T-helper 2 cell treated with Interferon-gamma antibody and Interleukin-4, amounts not matched to agents 5 μg/mL and 100 μg/mL, for 36 hours (primary cell): ENCODE measurements around the gene PTAR1.

Experiments
- DNase-seq: peaks from one replicate; pipeline ENCODE4 v3.0.0; 2021; ENCODE audit warnings: low spot score
- H3K27ac Mint-ChIP-seq: one replicate; pipeline ENCODE4 v1.8.0; 2021; ENCODE audit warnings: mild to moderate bottlenecking, mixed read lengths
- H3K27me3 Mint-ChIP-seq: one replicate; pipeline ENCODE4 v1.8.0; 2021; ENCODE audit warnings: low read depth, mixed read lengths
- H3K36me3 Mint-ChIP-seq: one replicate; pipeline ENCODE4 v1.8.0; 2021; ENCODE audit warnings: low read depth, mixed read lengths
- H3K4me1 Mint-ChIP-seq: one replicate; pipeline ENCODE4 v1.8.0; 2021; ENCODE audit warnings: low read depth, mixed read lengths
- H3K4me3 Mint-ChIP-seq: one replicate; pipeline ENCODE4 v1.8.0; 2022; ENCODE audit warnings: mild to moderate bottlenecking, moderate library complexity, mixed read lengths
- H3K9me3 Mint-ChIP-seq: one replicate; pipeline ENCODE4 v1.8.0; 2021; ENCODE audit warnings: mixed read lengths

PTAR1 gene

DNA sequence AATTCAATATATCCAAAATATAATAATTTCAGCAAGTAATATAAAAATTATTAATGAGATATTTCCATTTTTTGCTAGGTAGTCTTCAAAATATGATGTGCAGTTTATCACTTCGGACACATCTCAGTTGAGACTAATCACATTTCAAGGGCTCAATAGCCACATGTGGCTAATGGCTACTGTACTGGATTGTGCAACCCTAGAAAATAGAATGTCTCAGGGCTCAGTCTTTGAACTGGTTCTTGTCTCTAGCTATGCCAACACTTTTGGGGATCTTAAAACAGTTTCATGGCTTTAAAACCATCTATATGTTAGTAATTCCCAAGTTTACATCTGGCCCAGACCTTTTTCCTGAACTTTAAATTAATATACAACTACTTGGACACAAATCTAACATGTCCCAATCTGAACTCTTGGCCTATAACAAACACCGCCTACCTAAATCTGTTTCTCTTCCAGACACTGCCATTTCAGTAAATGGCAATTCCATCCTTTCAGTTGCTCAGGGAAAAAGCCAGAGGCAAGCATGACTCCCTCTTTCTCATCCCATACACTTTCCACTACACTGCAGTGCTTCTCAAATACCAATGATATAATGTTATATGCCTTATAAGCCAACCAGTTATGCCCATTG, 18.8 kb downstream of the PTAR1 start:
- Mint-ChIP-seq H3K27ac (no peak overlapping the region), H3K36me3 (peaks cover 49% of the 10 kb centered on the region), H3K4me1 (peaks cover 16% of the 10 kb centered on the region), H3K27me3 (no peaks in the 10 kb centered on the region), H3K4me3 (no peak overlapping the region), H3K9me3 (no peaks in the 10 kb centered on the region)
- DNase-seq, result no peak

DNA sequence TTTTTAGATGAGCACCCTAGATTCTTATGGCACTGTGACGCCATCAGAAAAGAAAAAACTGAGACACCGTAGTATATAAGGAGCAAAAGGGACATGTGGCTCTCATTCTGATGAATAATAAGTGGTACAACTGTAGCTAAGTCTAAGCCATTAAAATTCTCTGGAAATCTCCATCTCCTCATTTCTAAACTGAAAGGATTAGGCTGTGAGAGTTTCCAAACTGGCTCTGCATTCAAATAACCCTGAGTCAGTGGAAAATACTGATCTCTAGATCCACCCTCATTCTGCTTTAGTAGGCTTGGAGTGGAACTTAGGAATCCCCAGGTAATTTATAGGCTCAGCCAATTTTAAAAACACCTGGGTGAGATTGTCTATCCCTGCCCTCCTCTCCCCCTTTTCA, 28.5 kb downstream of the PTAR1 start:
- Mint-ChIP-seq H3K27ac (no peak overlapping the region), H3K27me3 (no peaks in the 10 kb centered on the region), H3K4me1 (peaks cover 15% of the 10 kb centered on the region), H3K9me3 (no peaks in the 10 kb centered on the region), H3K36me3 (peaks cover 57% of the 10 kb centered on the region), H3K4me3 (no peak overlapping the region)
- DNase-seq, result no peak

DNA sequence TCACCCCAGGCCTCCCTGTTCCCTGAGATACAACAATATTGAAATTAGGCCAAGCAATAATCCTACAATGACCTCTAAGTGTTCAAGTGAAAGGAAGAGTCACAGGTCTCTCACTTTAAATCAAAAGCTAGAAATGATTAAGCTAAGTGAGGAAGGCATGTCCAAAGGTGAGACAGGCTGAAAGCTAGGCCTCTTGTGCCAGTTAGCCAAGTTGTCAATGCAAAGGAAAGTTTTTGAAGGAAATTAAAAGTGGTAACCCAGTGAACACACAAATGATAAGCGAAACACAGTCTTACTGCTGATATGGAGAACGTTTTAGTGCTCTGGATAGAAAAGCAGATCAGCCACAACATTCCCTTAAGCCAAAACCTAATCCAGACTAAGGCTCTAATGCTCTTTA, 39.8 kb downstream of the PTAR1 start:
- peaks cover 71% of the 10 kb centered on the region for H3K36me3 Mint-ChIP-seq
- no peak overlapping the region for H3K27ac Mint-ChIP-seq
- peaks cover 4% of the 10 kb centered on the region for H3K4me1 Mint-ChIP-seq
- H3K9me3 Mint-ChIP-seq, result no peaks in the 10 kb centered on the region
- H3K4me3 Mint-ChIP-seq, result no peak overlapping the region
- DNase-seq, result no peak
- H3K27me3 Mint-ChIP-seq, result no peaks in the 10 kb centered on the region

DNA sequence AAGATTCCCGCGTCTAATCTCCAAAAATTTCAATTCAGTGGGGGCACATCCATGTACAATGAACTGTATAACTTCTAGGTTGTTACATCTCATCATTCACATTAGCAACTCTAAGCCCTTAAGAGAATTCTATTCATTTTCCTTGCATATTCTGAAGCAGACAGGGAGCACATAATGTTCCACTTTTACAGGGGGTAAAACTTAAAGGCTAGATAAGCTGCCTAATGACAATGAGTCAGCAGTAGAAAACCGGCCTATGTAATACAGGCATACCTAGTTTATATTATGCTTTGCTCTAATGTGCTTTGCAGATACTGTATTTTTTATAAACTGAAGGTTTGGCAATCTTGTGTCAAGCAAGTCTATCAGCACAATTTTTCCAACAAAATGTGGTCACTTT, 40.4 kb downstream of the PTAR1 start:
- Mint-ChIP-seq H3K27ac (no peak overlapping the region), H3K9me3 (no peaks in the 10 kb centered on the region)

DNA sequence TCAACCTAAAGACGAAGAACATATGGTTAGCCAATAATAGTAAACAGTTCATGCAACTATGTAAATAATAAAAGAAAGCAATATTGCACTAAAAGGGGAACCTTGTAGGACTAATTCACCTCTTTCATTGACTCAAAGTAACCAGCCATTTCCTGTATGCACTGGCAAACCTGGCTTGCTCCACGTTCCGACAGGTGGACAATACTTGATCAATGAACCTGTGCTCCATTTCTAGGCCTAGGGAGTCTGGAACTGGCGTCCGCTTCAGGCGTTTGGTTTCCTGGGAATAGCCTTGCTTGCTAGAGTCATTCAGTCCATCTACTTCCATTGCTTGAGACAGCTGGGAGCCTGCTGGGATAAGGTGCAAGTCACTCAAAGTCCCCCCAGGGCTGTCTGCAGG, 41.6 kb downstream of the PTAR1 start:
- Mint-ChIP-seq H3K9me3 (no peaks in the 10 kb centered on the region), H3K27me3 (no peaks in the 10 kb centered on the region), H3K4me3 (no peak overlapping the region), H3K4me1 (peaks cover 4% of the 10 kb centered on the region), H3K27ac (no peak overlapping the region), H3K36me3 (peaks cover 70% of the 10 kb centered on the region)
- no peak for DNase-seq

More for the DNA sequence above, 40.4 kb downstream of the PTAR1 start:
- peaks cover 72% of the 10 kb centered on the region for H3K36me3 Mint-ChIP-seq
- no peak overlapping the region for H3K4me3 Mint-ChIP-seq
- H3K27me3 Mint-ChIP-seq, result no peaks in the 10 kb centered on the region
- DNase-seq, result no peak
- H3K4me1 Mint-ChIP-seq, result peaks cover 4% of the 10 kb centered on the region

DNA sequence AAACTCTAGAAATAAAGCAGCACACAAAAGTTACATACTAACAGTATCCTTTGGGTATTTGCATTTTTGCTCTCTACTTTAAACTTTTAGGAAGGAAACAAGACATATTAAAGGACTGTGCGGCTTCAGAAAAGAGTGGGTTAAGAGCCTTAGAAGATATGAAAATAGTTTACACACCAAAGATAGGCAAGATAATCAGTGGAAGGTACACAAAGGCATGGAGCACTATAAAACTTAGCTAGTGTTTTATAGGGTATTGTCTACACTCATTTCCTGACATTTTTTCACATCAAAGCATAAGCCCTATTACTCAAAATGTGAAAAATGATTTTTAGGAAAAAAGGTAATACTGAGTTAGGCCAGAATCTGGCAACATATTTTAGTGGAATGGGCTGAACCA, 44.0 kb downstream of the PTAR1 start:
- Mint-ChIP-seq H3K4me3 (no peak overlapping the region), H3K36me3 (peaks cover 57% of the 10 kb centered on the region), H3K4me1 (peaks cover 2% of the 10 kb centered on the region)

DNA sequence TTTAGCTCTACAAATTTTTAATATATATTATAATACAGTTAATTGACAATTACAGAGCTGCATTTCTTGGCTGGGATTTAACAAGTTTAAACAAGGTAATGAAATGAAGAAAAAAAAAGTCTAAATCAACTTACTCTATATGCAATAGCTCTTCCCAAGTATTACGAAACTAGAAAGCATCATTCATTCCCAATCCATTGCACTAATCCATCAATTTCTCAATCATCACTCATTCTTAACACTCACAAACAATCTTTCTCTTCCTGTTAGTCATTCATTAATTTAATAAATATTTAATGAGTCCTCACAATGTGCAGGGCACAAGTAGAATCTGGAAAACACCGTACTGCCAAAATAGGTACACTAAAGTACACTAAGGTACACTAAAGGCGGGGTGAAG, 44.7 kb downstream of the PTAR1 start:
- Mint-ChIP-seq H3K4me1 (peaks cover 2% of the 10 kb centered on the region), H3K36me3 (peaks cover 50% of the 10 kb centered on the region)

More for the DNA sequence above, 44.0 kb downstream of the PTAR1 start:
- no peak for DNase-seq
- no peaks in the 10 kb centered on the region for H3K27me3 Mint-ChIP-seq
- H3K9me3 Mint-ChIP-seq, result no peaks in the 10 kb centered on the region
- no peak overlapping the region for H3K27ac Mint-ChIP-seq

DNA sequence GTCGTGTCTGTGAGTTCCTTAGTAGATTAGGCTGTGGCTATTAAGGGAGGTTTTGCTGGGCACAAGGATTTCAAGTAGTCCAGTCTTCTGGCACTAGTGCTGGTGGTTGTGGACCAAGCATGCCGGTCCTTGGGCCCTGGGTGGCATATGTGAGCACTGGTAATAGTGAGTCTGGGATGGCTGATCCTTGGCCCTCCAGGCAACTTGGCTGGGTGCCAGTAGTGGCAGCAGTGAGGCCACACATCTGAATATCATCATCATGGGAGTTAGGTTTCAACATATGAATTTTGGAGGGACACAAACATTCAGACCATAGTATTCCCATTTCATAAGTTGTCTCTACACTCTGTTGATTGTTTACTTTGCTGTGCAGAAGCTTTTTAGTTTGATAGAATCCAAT, 62.3 kb downstream of the PTAR1 start:
- Mint-ChIP-seq H3K27ac (no peak overlapping the region), H3K27me3 (peaks cover 14% of the 10 kb centered on the region), H3K4me3 (no peak overlapping the region), H3K4me1 (no peaks in the 10 kb centered on the region), H3K36me3 (no peaks in the 10 kb centered on the region), H3K9me3 (peaks cover 47% of the 10 kb centered on the region)
- no peak for DNase-seq

More for the DNA sequence above, 44.7 kb downstream of the PTAR1 start:
- Mint-ChIP-seq H3K9me3 (no peaks in the 10 kb centered on the region), H3K4me3 (no peak overlapping the region), H3K27ac (no peak overlapping the region), H3K27me3 (no peaks in the 10 kb centered on the region)
- no peak for DNase-seq

DNA sequence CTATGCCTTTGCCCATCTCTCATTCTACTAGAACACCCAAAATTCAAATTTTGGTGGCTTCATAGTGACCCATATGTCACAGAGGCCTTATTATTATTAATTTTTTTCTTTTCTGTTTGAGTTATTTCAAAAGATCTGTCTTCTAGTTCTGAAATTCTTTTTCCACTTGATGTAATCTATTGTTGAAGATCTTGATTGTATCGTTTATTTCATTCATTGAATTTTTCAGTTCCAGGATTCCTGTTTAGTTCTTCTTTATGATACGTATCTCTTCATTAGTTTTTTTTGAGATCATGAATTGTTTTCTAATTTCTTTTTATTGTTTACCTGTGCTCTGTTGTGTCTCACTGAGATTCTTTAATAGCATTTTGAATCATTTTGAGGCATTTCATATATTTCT, 63.0 kb downstream of the PTAR1 start:
- H3K4me1 Mint-ChIP-seq, result no peaks in the 10 kb centered on the region
- no peak overlapping the region for H3K27ac Mint-ChIP-seq
- peaks cover 19% of the 10 kb centered on the region for H3K27me3 Mint-ChIP-seq
- H3K36me3 Mint-ChIP-seq, result no peaks in the 10 kb centered on the region
- H3K4me3 Mint-ChIP-seq, result no peak overlapping the region
- peaks cover 45% of the 10 kb centered on the region for H3K9me3 Mint-ChIP-seq
- DNase-seq, result no peak

DNA sequence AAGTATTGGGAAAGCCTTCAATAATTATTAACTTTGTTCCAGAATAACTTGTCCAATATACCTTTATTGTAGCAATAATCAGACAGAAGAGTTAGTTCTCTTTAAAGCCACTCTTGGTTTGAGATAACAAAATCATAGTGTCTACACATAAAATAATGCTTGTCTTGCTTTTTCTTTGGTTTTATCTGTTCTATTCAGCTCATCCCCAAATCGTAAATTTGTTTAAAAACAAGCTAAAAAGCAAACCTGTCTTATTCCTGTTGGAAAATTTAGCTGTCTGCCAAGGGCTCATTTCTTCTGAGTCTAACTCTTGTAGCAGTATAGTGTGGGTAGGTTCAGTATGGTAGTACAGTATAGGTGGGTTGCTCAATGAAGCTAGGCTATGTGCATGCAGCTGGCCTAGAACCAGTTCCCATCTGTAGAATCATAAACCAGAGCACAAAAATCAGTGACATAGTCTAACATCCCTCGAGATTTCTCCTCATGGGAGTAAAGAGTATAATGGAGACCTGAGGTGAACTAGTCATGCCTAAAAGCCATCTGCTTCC, 69.7 kb downstream of the PTAR1 start:
- Mint-ChIP-seq H3K9me3 (peaks cover 8% of the 10 kb centered on the region), H3K4me1 (no peaks in the 10 kb centered on the region), H3K27me3 (peaks cover 29% of the 10 kb centered on the region), H3K4me3 (no peak overlapping the region), H3K27ac (no peak overlapping the region), H3K36me3 (no peaks in the 10 kb centered on the region)
- DNase-seq, result no peak

DNA sequence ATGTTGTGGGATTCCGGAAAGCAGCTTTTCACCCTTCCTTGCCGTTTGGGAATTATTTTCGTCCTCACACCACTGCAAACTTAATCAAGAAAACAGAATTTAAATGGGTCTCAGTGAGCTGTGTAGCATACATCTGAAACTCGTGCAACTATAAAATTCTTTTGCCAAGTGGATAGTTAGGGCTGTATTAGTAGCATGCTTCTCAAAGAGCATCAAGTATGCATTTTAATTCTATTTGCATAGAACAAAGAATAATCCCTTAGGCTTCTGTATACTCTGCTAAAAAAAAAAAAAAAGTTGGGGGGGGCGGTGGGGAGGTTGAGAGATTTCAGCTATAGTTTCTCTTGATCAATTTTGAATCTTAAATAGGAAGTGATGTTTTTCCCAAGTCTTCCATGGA, 75.9 kb downstream of the PTAR1 start:
- Mint-ChIP-seq H3K9me3 (no peaks in the 10 kb centered on the region), H3K27ac (no peak overlapping the region), H3K4me3 (no peak overlapping the region), H3K36me3 (no peaks in the 10 kb centered on the region), H3K4me1 (no peaks in the 10 kb centered on the region), H3K27me3 (peaks cover 2% of the 10 kb centered on the region)
- DNase-seq, result no peak

DNA sequence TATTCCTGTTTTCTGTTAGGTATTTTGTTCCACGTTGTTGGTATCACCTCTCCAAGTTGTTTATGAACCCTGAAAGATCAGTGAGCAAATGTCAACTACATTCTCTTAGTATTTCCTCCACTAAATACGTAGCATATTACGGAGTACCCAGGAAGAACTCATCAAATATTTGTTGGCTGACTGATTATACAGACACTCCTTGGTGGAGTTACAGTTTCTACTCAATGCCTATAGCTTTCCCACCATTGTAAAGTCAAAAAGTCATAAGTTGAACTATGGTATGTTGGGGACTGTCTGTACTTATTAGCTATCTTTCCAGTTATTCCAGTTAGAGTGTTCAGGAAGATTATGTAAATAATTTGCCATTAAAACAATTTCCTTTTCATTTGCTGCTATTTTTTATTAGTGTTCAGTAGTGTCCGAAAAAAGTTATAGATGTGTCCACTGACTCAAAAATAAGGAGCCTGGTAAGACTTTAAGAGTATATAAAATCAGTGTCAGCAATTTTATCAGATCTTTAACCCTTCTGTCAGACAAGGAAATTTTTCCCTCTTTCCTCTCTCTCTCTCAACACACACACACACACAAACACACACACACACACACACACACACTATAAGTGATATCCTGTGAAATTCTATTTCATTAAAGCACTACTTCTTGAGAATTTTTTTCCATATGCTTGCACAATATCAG, 80.8 kb downstream of the PTAR1 start:
- H3K36me3 Mint-ChIP-seq, result no peaks in the 10 kb centered on the region
- no peak overlapping the region for H3K27ac Mint-ChIP-seq
- DNase-seq, result no peak
- peaks cover 10% of the 10 kb centered on the region for H3K4me1 Mint-ChIP-seq
- no peaks in the 10 kb centered on the region for H3K9me3 Mint-ChIP-seq
- no peak overlapping the region for H3K4me3 Mint-ChIP-seq
- H3K27me3 Mint-ChIP-seq, result peaks cover 20% of the 10 kb centered on the region

DNA sequence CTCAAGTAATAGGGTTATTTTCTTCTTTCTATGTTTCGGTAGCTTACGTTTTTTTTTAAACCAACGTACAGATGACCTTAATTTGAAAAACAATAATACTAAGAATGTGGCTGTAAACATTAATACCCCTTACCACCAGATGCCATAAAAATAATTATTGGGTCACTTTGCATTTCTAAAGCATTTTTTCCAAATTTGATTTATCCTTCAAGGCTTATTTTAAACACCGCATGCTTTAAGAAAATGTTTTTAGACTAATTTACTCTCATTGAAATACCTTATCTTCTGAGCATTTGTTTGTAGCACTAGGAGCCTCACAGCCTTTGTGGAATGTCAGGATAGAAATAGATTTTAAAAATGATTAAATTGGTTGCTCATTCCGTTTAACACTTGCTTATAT, 81.9 kb downstream of the PTAR1 start:
- peaks cover 13% of the 10 kb centered on the region for H3K4me1 Mint-ChIP-seq
- H3K4me3 Mint-ChIP-seq, result no peak overlapping the region
- DNase-seq, result no peak
- peaks cover 24% of the 10 kb centered on the region for H3K27me3 Mint-ChIP-seq
- no peak overlapping the region for H3K27ac Mint-ChIP-seq
- no peaks in the 10 kb centered on the region for H3K9me3 Mint-ChIP-seq
- H3K36me3 Mint-ChIP-seq, result no peaks in the 10 kb centered on the region

DNA sequence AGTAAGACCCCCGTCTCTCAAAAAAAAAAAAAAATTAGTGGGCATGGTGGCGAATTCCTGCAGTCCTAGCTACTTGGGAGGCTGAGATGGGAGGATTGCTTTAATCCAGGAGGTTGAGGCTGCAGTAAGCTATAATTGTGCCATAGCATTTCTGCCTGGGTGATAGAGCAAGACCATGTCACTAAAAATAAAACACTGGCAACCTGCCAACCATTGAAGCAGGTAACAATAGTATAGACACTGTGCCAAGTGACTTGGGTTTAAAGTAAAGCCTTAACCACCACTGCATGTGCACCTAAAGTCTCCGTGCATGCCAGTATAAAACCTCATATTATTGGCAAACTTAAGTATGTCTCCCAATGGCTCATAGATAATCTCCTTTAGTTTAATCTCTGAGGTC, 84.2 kb downstream of the PTAR1 start:
- Mint-ChIP-seq H3K36me3 (no peaks in the 10 kb centered on the region), H3K4me3 (no peak overlapping the region), H3K4me1 (peaks cover 18% of the 10 kb centered on the region), H3K9me3 (no peaks in the 10 kb centered on the region), H3K27ac (no peak overlapping the region), H3K27me3 (peaks cover 41% of the 10 kb centered on the region)
- no peak for DNase-seq
